OCI-LY1 (cell line): ENCODE data around the gene CD55.

Experiments
- EZH2 ChIP-seq: fragments of 200-600 bp; sonication (generic), shearing (Covaris generic); IDR thresholded peaks from 2 replicates; pipeline ENCODE4 v1.8.0; 2017; ENCODE audit warnings: borderline replicate concordance, mixed run types, mild to moderate bottlenecking, antibody characterized with exemption, low read length, moderate library complexity, mixed read lengths
- TF ChIP-seq, protein P1 (sequence below): fragments of 200-600 bp; sonication (generic), shearing (Covaris generic); IDR thresholded peaks from 2 replicates; pipeline ENCODE4 v1.5.1; 2017; ENCODE audit warnings: mild to moderate bottlenecking, antibody characterized with exemption, low read length, moderate library complexity, mixed read lengths

GRCh38 chr1:207306023-207306422, 15.5 kb upstream of the CD55 start:
- TF ChIP-seq, protein P1, sequence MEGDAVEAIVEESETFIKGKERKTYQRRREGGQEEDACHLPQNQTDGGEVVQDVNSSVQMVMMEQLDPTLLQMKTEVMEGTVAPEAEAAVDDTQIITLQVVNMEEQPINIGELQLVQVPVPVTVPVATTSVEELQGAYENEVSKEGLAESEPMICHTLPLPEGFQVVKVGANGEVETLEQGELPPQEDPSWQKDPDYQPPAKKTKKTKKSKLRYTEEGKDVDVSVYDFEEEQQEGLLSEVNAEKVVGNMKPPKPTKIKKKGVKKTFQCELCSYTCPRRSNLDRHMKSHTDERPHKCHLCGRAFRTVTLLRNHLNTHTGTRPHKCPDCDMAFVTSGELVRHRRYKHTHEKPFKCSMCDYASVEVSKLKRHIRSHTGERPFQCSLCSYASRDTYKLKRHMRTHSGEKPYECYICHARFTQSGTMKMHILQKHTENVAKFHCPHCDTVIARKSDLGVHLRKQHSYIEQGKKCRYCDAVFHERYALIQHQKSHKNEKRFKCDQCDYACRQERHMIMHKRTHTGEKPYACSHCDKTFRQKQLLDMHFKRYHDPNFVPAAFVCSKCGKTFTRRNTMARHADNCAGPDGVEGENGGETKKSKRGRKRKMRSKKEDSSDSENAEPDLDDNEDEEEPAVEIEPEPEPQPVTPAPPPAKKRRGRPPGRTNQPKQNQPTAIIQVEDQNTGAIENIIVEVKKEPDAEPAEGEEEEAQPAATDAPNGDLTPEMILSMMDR, result no peak
- no peak for TF ChIP-seq EZH2
